SW 1271 (cell line): ENCODE results near the gene GOLGA6L4.
"Not testable (repeated sequence)": the region's sequence is repeated elsewhere in the genome, so short reads cannot be mapped to it uniquely, and the experiment has no call there.

Experiments used
- DNase-seq, 2 experiments: peaks; one replicate each; lab custom pipeline; 2025; lab: John Stamatoyannopoulos, UW

GOLGA6L4 gene

GRCh38 chr15:84235573-84235972, at the start of gene GOLGA6L4:
Gene GOLGA6L4, plus strand, starts transcription at chr15:84235773. Its CDS starts 62 bp downstream, at chr15:84235835.
- not testable (repeated sequence) for DNase-seq

- not testable (repeated sequence) for DNase-seq
Measured at GRCh38 chr15:84192982-84193381, 42.6 kb upstream of the GOLGA6L4 start.

GRCh38 chr15:84195603-84196002, 40.0 kb upstream of the GOLGA6L4 start:
- not testable (repeated sequence) for DNase-seq

GRCh38 chr15:84196530-84197188, 38.9 kb upstream of the GOLGA6L4 start:
- DNase-seq, result not testable (repeated sequence)

- DNase-seq, result not testable (repeated sequence)
Measured at GRCh38 chr15:84199865-84200264, 35.7 kb upstream of the GOLGA6L4 start.

GRCh38 chr15:84246441-84246840, 10.9 kb downstream of the GOLGA6L4 start:
- not testable (repeated sequence) for DNase-seq
